HG02885 (cell line): ENCODE measurements around the gene ZNF74.
"Not testable (repeated sequence)": the region's sequence is repeated elsewhere in the genome, so short reads cannot be mapped to it uniquely, and the experiment has no call there.

Experiments
- ATAC-seq: cut with Tn5 transposase; IDR thresholded peaks from one replicate; pipeline ENCODE4 v1.9.1; 2021; ENCODE audit warnings: mild to moderate bottlenecking; ENCODE audit not compliant: unreplicated experiment, poor library complexity

Gene ZNF74

DNA sequence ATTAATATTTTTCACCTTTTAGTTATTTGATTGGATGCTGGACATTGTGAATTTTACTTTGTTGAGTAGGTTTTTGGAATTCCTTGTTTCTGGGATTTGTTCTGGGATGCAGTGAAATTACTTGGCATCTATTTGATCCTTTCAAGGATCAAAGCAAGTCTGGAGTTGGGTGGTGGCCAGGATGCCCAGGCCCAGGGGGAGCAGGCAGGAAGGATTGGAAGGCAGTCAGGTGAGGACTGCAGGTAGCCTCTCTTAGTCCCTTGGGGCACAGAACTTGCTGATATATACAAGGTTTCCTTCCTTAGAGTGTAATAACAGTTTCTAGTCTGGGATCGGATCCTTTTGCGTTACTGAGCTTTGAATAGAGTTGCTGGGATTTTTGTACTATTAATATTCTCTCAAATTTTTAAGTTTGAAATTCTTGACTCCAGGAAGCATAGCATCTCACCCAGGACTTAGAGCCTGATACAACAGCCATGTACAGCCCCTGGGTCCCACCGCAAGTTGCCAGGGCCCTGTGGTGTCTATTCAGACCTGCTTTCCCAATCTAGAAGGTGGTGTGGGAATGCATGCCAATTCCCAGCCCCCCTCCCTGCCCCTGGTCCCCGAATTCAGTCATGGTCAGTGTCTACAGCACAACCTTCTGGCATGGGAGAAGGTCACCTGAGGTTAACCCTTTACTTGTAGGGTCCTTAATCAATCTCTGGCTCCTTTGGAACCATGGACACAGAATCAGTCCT is 6.1 kb downstream of the ZNF74 start:
- no peak for ATAC-seq

DNA sequence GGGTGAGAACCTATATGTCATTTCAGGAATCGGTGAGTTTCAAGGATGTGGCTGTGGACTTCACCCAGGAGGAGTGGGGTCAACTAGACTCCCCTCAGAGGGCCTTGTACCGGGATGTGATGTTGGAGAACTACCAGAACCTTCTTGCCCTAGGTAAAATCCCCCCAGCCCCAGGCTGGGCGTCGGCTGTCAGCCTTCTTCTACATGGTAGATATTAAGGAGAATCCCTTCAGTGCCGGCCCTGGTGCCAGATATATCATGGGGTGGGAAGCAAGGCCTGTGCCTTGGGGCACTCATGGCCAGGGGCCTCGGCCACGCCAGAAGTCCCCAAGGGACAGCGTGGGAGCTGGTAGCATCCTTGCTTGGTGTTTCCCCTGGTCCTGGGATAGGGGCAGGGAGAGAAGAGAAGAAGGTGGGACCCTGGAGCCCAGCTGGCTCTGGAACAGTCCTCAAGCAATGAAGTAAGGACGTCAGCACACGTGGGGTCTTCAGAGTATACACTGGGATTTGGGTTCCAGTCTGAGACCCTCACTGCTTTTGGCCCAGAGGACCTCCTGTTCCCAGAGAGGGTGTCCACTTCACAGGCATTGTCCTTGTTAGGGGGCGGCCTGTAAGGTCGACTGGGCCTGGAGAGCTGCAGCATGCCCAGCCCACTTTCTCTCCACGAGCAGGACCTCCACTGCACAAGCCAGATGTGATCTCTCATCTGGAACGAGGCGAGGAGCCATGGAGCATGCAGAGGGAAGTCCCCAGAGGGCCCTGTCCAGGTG is 6.8 kb downstream of the ZNF74 start:
- no peak for ATAC-seq

DNA sequence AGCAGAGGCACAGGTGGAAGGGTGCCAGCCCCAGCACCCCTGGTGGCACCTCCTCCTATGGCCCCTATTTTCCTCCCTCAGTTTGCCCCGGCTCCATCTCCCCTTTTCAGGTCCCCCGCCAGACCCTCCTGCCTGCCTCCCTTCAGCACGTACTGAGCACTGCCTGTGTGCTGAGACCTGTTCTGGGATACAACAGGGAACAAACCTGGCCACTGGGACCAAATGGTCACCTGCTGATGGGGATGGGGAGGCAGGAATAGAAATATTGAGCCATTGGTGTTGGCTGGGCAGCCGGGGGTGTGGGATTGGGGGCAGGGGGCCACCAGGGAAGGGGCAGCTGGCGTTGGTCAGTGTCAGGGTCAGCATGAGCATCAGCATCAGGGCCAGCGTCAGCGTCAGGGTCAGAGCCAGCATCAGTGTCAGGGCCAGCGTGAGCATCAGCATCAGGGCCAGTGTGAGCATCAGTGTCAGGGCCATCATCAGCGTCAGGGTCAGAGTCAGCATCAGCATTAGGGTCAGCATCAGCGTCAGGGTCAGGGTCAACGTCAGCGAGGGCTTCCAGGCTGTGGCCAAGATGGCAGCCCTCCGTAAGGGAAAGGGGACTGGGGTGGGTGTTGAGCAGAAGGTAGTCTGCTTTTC is 7.5 kb downstream of the ZNF74 start:
- ATAC-seq, result no peak

DNA sequence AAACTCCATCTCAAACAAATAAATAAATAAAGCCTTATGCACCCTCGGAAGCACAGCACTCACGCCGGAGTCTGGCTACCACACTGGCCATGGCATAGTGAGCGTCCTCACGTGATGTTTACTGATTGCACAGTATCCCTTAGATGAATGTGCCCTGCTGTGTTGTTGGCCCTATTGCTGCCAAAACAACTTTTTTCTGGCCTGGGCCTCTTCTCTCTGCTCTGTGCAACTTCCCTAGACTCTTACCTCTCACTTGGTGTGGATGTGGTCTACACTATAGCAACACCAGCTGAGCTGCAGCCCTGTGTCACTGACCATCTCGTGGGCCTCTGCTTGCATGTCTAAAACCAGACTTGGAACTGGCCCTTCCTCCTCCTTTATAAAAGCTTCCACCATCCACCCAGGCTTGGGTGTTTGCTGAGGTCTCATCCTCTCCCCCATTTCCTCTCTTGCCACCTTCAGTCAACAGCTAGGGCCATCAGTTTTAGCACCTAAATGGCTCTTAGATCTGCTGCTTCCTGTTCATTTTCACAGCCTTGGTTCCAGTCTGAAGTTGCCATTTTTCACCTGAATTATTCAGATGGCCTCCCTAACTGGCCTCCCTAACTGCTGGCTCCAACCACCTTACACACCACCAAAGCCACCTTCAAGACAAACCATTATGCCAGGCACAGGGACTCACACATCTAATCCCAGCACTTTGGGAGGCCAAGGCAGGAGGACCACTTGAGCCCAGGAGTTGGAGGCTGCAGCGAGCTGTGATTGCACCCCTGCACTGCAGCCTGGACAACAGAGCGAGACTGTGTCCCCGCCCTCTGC is 9.2 kb downstream of the ZNF74 start:
- no peak for ATAC-seq

DNA sequence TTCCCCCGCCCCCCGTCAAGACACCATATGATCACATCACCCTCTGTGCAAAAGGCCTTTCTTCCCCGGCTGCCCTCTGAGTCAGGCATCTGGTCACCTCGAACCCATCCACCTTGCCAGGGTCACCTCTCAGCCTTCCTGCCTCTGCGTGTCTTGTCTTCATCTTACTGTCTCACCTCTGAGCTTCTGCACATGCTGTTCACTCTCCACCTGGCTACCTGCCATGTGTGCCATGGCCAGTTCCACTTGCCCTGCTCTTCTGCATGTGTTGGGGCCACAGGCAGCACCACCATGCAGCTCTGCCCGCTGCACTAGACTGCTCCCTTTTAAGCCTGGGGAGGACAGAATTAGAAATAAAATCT is 9.8 kb downstream of the ZNF74 start:
- no peak for ATAC-seq

DNA sequence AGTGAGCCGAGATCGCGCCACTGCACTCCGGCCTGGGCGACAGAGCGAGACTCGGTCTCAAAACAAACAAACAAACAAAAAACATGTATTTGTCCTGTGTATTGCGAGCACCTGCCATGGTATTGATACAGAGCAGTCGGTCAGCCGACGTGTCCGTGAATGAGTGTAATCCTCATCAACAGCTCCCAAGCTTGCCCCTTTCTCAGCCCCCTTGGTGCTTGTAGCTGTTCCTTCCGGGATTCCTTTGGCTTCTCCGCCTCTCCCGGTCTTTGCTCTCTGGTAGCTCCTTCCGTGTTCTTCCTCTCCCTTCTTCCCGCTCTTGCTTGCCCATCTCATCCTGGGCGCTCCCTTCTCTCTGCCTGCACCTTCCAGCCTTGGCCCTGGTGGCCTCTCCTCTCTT is 10.9 kb downstream of the ZNF74 start:
- no peak for ATAC-seq

DNA sequence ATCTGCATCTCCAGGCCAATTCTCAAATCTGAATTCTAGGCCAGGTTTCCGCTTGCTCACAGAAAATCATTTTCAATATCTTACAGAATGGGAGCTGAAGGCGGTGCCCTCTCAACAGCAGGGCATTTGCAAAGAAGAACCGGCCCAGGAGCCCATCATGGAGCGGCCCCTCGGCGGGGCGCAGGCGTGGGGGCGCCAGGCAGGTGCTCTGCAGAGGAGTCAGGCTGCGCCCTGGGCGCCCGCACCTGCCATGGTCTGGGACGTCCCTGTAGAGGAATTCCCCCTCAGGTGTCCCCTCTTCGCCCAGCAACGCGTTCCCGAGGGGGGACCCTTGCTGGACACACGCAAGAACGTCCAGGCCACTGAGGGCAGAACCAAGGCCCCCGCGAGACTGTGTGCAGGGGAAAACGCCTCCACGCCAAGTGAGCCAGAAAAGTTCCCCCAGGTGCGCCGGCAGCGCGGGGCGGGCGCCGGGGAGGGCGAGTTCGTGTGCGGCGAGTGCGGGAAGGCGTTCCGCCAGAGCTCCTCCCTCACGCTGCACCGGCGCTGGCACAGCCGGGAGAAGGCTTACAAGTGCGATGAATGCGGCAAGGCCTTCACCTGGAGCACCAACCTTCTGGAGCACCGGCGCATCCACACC is 11.5 kb downstream of the ZNF74 start:
- ATAC-seq, result no peak

DNA sequence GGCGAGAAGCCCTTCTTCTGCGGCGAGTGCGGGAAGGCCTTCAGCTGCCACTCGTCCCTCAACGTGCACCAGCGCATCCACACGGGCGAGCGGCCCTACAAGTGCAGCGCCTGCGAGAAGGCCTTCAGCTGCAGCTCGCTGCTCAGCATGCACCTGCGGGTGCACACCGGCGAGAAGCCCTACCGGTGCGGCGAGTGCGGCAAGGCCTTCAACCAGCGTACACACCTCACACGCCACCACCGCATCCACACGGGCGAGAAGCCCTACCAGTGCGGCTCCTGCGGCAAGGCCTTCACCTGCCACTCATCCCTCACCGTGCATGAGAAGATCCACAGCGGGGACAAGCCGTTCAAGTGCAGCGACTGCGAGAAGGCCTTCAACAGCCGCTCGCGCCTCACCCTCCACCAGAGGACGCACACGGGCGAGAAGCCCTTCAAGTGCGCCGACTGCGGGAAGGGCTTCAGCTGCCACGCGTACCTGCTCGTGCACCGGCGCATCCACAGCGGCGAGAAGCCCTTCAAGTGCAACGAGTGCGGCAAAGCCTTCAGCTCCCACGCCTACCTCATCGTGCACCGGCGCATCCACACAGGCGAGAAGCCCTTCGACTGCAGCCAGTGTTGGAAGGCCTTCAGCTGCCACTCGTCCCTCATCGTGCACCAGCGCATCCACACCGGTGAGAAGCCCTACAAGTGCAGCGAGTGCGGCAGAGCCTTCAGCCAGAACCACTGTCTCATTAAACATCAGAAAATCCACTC is 12.2 kb downstream of the ZNF74 start:
- ATAC-seq, result no peak

DNA sequence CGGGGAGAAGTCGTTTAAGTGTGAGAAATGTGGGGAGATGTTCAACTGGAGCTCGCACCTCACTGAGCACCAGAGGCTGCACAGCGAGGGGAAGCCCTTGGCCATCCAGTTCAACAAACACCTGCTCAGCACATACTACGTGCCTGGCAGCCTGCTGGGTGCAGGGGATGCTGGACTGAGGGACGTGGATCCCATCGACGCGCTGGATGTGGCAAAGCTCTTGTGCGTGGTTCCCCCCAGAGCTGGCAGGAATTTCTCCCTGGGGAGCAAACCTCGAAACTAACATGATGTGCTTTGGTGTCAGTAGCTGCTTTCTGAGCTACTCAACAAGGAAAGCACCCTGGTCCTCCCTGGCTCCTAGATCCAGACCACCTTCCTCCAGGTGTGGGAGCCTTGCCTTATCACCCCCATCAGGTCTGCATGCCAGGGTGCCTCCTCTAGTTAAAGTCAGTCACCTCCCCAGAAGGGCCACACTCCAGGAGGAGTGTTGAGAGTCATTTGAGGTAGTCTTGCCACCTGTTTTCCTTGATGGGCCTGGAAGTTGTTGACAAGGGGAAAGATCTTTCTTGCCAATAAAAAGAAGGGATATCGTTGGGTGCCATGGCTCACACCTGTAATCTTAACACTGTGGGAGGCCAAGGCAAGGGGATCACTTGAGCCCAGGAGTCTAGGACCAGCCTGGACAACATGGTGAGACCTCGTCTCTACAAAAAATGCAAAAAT is 12.9 kb downstream of the ZNF74 start:
- no peak for ATAC-seq

DNA sequence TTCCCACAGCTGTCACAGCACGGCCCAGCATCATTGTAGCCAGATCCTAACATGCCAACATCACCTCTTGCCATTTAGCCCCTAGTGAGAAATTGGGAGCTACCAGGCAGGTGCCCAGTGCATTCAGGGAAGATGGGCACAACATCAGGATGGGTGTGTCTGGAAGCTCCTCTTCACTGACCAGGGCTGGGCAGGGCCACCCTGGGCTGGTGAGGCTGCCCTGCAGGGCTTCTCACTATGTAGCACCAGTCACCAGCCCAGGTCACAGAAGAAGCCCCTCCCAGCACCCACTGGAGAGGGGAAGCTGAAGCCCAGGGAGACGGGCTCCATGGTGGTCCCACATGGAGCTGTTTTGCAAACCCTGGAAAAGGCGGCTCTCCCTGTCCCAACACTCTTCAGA is 13.9 kb downstream of the ZNF74 start:
- ATAC-seq, result no peak

DNA sequence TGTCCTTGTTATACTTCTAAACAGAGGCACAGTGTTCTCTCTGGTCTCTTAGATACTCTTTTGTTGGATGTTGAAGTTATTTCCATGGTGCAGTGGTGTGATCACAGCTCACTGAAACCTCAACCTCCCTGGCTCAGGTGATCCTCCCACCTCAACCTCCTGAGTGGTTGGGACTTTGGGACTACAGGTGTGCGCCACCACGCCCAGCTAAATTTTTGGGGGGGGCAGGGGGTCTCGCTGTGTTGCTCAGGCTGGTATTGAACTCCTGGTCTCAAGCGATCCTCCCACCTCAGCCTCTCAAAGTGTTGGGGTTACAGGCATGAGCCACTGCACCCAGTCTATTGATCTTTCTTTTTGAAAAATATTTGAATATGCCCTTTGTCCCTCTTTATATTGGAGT is 14.9 kb downstream of the ZNF74 start:
- ATAC-seq, result no peak

DNA sequence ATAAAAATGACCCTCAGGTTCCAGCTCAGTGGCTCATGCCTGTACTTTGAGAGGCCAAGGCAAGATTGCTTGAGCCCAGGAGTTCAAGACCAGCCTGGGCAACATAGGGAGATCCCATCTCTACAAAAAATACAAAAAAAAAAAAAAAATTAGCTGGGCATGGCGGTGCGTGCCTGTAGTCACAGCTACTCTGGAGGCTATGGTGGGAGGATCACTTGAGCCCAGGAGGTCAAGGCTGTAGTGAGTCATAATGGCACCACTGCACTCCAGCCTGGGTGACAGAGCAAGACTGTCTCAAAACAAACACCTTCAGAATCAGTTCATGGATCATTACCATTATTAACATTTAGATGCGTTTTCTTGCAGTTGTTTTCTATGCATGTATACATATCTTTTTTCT is 15.4 kb downstream of the ZNF74 start:
- not testable (repeated sequence) for ATAC-seq

DNA sequence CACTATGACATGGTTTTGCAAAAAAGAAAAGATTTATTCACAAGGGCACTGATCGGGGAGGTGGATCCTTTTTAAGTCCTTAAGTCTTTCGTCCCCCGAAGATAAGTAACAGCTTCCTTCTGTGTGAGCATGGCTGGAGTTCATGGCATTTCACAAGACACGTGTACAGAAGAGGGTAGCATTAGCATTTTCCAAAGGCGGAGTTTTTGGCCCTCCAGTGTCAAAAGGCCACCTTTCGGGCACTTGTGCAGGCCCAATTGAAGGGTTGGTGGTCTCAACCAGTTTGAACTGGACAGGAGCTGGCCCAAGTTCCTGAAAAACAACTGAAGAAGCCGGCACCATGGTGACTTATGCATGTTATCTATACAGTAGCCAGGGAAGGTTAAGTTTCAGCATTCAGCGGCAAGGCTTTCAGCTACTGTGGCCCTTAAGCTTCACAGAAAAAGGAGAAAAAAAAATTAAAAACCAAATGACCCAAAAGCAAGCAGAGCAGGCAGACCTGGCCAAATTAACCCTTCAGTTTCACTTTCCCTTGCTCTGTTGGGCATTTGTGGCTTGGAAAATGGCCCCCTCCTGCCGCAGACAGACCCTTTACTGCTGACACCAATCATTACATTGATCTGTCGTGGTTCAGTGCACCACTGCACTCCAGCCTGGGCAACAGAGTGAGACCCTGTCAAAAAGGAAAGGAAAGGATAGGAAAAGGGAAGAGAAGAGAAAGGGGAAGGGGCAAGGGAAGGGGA is 18.7 kb downstream of the ZNF74 start:
- ATAC-seq, result no peak

DNA sequence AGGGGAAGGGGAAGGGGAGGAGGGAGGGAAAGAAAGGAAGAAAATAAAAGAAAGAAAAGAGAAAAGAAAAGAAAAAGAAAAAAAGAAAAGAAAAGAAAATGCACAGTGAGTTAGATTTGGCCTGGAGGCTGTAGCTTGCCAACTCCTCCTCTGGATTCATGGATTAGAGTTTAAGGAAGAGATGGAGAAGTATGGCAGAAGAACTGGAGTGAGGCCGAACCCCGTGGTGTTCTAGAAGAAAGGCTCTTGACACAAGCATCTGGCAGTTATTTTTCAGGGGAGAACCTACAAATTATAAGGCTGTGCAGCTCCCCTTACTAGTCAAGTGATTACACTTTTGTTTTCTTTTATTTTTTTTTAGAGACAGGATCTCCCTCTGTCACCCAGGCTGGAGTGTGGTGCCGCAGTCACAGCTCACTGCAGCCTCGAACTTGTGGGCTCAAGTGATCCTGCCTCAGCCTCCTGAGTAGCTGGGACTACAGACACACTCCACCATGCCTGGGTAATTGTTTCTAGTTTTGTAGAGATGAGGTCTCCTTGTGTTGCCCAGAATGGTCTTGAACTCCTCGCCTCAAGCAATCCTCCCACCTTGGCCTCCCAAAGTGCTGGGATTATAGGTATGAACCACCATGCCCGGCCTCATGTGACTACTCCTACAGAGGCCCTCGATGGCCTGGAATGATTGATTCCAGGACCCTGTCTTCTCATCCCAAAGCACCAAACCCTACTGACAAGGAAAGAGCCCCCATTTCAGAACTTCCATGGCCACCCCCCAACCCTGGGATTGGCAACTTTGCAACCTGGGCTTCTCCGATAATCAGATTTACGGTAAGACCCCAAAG is 19.5 kb downstream of the ZNF74 start:
- ATAC-seq, result no peak

DNA sequence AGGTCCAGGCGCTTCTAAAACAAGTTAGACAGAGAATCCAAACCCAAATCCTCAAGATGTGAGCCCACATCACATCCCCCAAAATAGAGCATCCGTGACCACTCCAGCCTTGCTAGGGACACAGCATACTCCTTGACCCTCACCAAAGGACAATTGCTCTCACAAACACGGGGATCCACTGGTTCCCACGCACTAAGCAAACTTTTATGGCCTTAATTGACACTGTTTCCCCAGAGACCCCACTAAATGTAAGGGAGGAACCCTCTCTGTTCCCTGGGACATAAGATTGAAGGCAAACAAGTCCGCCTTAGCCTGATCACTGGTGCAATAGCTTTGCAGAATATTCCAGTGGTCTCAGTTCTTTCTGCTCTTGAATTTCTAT is 20.1 kb downstream of the ZNF74 start:
- ATAC-seq, result no peak

DNA sequence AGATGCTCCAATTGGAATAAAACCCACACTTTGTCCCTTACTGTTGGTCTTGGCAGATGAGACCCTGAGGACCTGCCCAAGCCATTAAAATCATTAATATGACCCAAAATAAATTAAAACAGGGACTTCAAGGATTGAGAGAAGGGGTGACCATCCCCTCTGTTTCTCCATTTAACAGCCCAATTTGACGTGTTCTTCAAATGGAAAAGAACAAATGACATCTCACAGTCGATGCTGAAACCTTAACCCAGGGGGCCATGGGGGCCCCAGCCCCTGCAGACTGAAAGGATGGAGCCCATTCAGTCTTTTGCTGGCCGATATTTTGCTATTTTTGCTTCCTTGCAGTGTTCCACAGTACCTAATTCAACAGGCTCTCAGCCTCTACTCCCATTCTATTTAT is 20.5 kb downstream of the ZNF74 start:
- no peak for ATAC-seq

DNA sequence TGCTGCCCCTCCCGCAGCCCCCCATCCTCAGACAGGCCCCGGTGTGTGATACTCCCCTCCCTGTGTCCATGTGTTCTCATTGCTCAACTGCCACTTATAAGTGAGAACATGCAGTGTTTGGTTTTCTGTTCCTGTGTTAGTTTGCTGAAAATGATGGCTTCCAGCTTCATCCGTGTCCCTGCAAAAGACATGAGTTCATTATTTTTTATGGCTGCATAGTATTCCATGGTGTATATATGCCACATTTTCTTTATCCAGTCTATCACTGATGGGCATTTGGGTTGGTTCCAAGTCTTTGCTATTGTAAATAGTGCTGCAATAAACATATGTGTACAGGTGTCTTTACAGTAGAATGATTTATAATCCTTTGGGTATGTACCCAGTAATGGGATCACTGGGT is 21.3 kb downstream of the ZNF74 start:
- not testable (repeated sequence) for ATAC-seq
